Muscle layer of duodenum (tissue), 2 donors: Measurements from ENCODE around the gene NDUFS7.

Experiments
- H3K27ac ChIP-seq: one replicate; pipeline ENCODE4 v1.7.0; 2013; ENCODE audit warnings: mild to moderate bottlenecking, low read length
- H3K27me3 ChIP-seq: one replicate; pipeline ENCODE4 v1.7.0; 2013; ENCODE audit warnings: low read depth, mild to moderate bottlenecking, control low read depth, low read length
- H3K36me3 ChIP-seq, 2 donors: one replicate each; pipeline ENCODE4 v1.7.0; 2013; ENCODE audit warnings: low read length in 2 of 2, control low read depth in 1 of 2, mild to moderate bottlenecking in 1 of 2; ENCODE audit not compliant: insufficient read depth in 2 of 2, control insufficient read depth in 1 of 2
- H3K4me1 ChIP-seq, 2 donors: one replicate each; pipeline ENCODE4 v1.7.0; 2013; ENCODE audit warnings: low read length in 2 of 2, mild to moderate bottlenecking in 2 of 2, control low read depth in 1 of 2, moderate library complexity in 1 of 2; ENCODE audit not compliant: insufficient read depth in 2 of 2, control insufficient read depth in 1 of 2
- H3K4me3 ChIP-seq, 2 donors: one replicate each; pipeline ENCODE4 v1.7.0; 2013; ENCODE audit warnings: low read length in 2 of 2, low read depth in 1 of 2, mild to moderate bottlenecking in 1 of 2
- H3K9me3 ChIP-seq, 2 donors: one replicate each; pipeline ENCODE4 v1.7.0; 2013; ENCODE audit warnings: low read length in 2 of 2, control low read depth in 1 of 2, mild to moderate bottlenecking in 1 of 2; ENCODE audit not compliant: control insufficient read depth in 1 of 2
- donor health status: healthy.

Gene NDUFS7

DNA sequence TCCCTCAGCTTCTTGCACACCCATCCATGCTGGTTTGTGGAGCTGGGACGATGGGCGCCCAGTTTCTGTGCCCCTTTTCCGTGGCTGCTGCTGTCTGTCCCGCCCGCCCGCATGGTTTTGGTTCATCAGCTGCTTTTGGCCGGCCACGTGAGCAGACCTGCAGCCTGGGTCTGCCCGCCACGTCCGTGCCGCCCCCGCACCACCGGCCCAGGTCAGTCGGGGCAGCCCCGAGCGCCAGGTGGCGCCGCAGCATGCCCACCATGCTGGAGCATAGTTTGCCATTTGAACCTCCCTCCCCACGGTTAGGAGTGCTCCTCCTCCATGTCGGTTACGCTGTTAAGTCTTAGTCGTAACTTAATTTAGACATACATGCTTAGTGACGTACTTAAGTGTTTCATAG, 39.2 kb downstream of the NDUFS7 start:
- H3K9me3 ChIP-seq: no peaks in the 10 kb centered on the region
- no peaks in the 10 kb centered on the region for H3K27me3 ChIP-seq
- peaks cover 39 to 91% of the 10 kb centered on the region in 2 donors for H3K36me3 ChIP-seq
- no peak overlapping the region for H3K27ac ChIP-seq
- no peak overlapping the region for H3K4me3 ChIP-seq
- H3K4me1 ChIP-seq: peaks cover 0 to 5% of the 10 kb centered on the region in 2 donors

DNA sequence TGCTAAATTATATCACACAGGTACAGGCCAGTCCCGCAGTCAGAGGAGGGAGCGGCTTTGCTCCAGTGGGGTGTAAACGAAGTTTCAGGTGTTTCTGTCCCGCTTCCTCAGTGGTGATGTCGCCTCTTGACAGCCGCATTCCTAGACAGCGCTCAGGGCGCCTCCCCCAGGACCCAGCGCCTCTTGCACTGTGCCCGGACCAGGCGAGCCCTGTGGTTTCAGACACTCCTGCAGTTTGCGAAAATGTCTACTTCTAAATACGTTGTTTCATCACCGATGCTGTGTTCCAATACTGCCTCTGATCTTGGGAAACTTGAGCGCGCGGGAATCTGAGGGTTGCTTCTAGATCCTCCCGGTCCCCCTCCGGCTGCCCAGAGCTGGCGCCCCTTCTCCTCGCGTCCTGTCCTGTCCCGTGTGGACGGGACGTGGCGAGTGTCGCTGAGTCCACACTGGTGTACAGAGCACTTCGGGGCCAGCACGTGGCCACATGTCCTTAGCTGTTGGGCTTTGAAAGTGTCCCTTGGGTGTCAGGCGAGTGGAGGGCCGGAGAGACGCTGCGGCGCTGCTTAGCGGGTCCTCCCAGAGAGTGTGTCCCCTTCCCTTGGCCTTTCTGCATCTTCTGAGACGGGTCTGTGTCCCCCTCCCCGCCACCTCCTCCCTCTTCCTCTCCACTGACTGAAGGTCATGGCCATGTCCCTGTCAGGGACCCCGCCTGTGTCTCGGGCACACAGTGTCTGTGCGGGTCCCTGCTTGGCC, 39.9 kb downstream of the NDUFS7 start:
- Histone ChIP-seq H3K36me3 (peaks cover 39 to 93% of the 10 kb centered on the region in 2 donors), H3K9me3 (no peaks in the 10 kb centered on the region), H3K27me3 (no peaks in the 10 kb centered on the region), H3K4me1 (no peaks in the 10 kb centered on the region), H3K4me3 (no peak overlapping the region), H3K27ac (no peak overlapping the region)

DNA sequence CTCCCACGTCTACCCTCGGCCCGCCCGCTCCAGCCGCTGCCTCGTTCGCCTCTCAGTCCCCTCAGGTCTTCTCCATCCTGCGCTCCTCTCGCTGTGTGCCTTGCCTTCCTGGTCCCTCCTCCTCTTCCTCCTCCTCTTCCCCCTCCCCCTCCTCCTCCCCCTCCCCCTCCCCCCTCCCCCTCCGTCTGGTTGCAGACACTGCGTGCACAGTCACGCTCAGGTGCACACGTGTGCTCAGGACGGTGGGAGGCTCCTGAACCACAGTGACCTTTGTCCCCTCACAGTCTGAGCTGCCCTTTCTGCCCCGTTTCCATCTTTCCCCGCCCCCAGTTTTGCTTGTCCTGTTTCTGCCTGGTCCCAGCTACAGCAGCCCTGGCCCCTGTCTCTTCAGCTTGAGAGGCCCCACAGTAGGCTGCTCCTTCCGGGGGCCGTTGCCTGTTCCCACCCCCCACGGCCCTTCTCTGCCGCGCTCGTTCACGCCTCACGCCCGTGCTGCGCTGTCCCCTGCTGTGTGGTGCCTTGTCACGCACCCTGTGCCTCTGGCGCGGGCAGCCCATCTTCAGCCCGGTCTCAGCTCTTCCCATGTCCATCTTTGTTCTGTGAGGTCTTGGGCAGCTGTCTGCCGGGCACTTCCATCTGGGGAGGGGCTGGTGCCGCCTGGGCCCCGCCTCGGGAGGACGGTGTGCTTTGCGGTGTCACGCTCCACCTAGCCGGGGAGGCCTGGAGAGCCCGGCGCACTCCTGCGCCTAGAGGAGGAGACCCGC, 40.7 kb downstream of the NDUFS7 start:
- Histone ChIP-seq H3K9me3 (no peaks in the 10 kb centered on the region), H3K27me3 (no peaks in the 10 kb centered on the region), H3K27ac (no peak overlapping the region), H3K36me3 (peaks cover 39 to 93% of the 10 kb centered on the region in 2 donors), H3K4me1 (no peaks in the 10 kb centered on the region), H3K4me3 (no peak overlapping the region)

DNA sequence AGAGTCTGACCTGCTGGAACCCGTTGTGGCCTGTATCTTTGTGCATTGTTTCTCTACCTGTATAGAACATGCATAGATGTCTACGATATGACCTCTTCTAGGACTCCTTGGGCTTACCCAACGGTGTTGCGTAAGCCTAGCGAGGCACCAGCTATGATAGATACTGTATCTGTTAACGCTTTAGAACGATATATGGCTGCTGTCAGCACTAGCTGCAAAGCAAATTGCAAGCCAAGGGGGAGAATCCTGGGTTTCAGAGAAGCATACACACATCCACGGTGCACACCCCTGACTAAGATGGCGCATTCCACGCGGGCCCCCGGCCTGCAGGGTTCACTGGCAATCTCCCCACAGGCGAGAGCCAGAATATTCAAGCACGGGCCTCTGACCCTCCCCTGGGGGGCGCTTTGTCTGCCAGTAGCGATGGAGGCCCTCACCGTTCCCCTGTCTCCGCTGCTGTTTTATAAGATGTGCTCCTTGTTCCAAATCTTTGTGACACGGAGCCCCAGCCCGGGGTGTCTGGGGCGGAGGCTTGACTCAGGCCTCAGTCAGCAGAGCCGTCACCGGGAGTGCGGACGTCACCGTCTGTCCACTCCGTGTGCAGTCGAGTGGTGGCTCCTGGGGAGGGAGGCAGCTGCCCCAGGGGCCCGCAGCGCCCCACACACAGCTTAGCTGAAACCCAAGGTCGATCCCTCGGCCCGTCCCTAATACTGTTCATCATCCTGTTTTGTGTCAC, 41.6 kb downstream of the NDUFS7 start:
- Histone ChIP-seq H3K4me1 (no peaks in the 10 kb centered on the region), H3K27ac (no peak overlapping the region), H3K9me3 (no peaks in the 10 kb centered on the region), H3K36me3 (peaks cover 39 to 96% of the 10 kb centered on the region in 2 donors), H3K27me3 (no peaks in the 10 kb centered on the region), H3K4me3 (no peak overlapping the region)

DNA sequence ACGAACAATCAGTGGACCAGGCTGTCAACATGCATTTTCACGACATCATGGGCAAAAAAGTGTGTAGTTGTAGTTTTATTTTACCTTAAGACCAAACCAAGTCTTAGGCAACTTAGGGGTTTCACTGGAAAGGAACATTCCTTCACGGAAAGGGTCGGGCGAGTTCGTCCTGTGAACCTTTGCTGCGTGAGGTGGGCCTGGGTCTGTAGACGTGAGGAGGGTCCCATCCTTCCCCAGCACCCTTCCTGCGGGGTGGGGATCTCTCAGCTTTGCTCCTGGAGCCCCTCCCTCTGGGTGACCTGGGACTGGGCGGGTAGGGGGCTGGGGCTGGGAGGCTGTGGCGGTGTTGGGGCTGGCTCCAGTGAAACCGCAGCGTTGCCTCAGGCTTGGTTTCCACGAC, 42.2 kb downstream of the NDUFS7 start:
- H3K27me3 ChIP-seq: no peaks in the 10 kb centered on the region
- no peaks in the 10 kb centered on the region for H3K4me1 ChIP-seq
- H3K9me3 ChIP-seq: no peaks in the 10 kb centered on the region
- peaks cover 35 to 92% of the 10 kb centered on the region in 2 donors for H3K36me3 ChIP-seq
- no peak overlapping the region for H3K27ac ChIP-seq
- no peak overlapping the region for H3K4me3 ChIP-seq

DNA sequence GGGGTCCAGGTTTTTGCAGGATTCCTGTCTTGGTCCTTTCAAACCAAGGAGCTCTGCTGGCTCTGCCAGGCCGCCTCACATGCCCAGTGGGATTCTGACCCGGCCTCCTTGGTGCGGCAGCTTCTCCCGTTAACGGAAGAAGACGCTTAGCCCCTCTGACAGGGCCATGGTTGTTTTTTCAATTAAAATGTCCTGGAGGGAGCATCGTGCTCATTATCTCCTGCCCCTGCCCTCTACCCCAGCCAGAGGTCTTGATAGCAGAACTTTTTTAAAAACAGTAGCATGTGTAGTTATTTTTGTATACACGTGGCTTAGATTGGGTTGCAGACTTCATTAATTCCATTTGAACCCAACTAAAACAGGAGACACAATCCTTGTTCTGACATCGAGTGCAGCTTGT, 43.0 kb downstream of the NDUFS7 start:
- Histone ChIP-seq H3K36me3 (peaks cover 34 to 88% of the 10 kb centered on the region in 2 donors), H3K9me3 (no peaks in the 10 kb centered on the region), H3K27me3 (no peaks in the 10 kb centered on the region), H3K4me1 (no peaks in the 10 kb centered on the region), H3K27ac (no peak overlapping the region), H3K4me3 (no peak overlapping the region)

DNA sequence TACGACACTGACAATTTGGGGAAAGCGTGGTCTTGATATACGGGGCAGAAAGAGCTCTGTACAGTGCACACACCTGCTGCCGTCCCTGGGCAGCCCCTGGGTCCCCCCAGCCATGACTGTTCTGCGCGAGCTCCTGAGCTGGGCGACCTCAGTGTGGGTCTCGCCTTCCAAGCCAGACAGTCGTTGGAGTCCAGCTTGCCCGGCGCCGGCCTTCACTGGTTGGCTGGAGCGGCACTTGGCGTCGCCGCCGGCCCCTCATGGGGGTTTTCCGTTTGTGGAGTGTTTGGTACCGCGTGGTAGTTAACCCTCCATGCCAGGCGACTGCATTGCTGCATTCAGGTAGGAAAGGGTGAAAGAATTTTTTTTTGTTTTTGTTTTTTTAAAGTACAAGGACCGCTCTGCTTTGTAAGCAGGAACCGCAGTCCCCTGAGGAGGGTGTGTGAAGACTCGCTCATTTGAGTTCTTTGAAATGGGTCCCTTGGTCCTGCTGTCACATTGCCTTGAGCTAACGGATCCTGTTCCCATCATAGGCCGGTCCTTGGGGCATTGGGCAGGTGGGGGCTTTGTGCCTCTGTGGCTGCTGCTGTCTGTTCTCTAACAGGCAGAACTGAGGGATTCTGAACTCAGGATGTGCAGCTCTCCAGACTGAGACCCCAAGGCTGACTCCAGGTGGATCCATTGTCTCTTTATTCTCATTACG, 43.7 kb downstream of the NDUFS7 start:
- H3K27me3 ChIP-seq: no peaks in the 10 kb centered on the region
- no peak overlapping the region for H3K27ac ChIP-seq
- no peaks in the 10 kb centered on the region for H3K9me3 ChIP-seq
- H3K4me3 ChIP-seq: no peak overlapping the region
- peaks cover 33 to 88% of the 10 kb centered on the region in 2 donors for H3K36me3 ChIP-seq
- no peaks in the 10 kb centered on the region for H3K4me1 ChIP-seq

DNA sequence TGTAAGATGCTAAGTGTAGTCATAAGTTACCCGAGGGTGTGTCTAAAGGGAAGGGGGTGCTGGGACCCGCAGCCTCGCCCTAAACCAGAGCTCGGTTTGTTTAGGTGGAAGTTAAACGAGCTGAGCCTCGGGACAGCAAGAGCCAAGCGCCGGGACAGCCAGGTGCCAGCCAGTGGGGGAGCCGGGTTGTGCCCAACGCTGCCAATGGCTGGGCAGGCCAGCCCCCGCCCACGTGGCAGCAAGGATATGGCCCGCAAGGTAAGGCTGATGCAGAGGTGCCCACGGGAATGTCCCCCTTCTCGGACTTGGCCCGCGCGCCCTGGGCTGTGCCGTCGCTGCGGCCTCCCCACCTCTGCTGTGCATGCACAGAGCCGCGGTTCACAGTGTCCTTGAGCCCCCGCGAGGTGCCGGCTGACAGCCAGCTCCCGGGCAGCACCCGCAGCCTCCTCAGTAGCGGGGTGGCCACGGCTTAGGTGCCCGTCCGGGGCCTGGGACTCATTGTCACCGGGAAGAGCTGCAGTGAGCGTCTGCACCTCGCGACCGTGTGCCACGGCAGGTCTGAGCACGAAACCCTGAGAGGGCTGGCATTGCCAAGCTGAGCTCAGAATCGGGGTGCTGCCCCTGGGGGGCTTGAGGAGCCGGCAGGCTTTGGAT, 45.2 kb downstream of the NDUFS7 start:
- Histone ChIP-seq H3K9me3 (no peaks in the 10 kb centered on the region), H3K36me3 (peaks cover 35 to 88% of the 10 kb centered on the region in 2 donors), H3K27ac (no peak overlapping the region), H3K27me3 (no peaks in the 10 kb centered on the region), H3K4me1 (no peaks in the 10 kb centered on the region), H3K4me3 (no peak overlapping the region)

DNA sequence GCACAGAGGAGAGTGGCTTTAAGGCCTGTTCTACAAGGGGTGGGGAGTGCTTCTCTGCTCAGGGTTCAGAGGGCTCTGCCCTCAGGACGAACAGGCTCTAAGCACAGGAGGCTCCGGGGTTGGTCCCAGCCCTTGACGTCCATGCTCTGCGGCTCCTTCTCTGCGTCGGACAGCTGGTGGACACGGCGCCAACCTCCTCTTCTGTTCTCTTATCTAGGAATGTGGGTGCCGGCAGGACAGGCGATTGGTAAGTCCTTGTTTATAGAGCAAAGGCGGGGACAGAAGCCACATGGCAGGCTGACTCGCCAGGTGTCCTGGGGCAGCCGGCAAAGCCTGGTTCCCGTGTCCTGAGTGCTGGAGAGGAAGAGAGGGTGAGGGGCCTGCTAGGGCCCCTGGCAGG, 46.0 kb downstream of the NDUFS7 start:
- Histone ChIP-seq H3K4me3 (no peak overlapping the region), H3K4me1 (no peaks in the 10 kb centered on the region), H3K9me3 (no peaks in the 10 kb centered on the region), H3K27me3 (no peaks in the 10 kb centered on the region), H3K36me3 (peaks cover 33 to 90% of the 10 kb centered on the region in 2 donors), H3K27ac (no peak overlapping the region)

DNA sequence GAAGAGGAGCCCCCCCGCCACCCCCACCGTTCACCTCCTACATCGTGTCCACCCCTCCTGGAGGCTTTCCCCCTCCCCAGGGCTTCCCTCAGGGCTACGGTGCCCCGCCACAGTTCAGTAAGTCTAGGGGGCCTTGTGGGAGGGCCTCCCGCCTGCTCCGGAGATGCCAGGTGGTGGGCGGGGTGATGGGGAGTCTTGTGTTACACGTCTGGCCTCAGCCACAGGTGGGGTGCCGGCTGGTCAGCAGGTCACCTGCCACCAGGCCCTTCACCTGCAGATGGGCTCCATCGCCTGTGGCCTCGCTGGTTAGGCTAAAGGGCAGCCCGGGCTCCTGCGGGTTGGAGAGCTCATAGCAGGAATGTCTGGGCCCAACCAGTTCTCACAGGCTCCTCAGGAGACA, 46.5 kb downstream of the NDUFS7 start:
- no peaks in the 10 kb centered on the region for H3K9me3 ChIP-seq
- H3K4me3 ChIP-seq: no peak overlapping the region
- H3K27ac ChIP-seq: no peak overlapping the region
- H3K36me3 ChIP-seq: peaks cover 32 to 89% of the 10 kb centered on the region in 2 donors
- H3K4me1 ChIP-seq: no peaks in the 10 kb centered on the region
- no peaks in the 10 kb centered on the region for H3K27me3 ChIP-seq
